PFSK-1 (cell line): Measurements from ENCODE around the gene SRSF4.

Experiments
- FOXP2 ChIP-seq: optimal IDR thresholded peaks from 2 replicates; pipeline ENCODE3; 2011; ENCODE audit warnings: borderline replicate concordance, control low read depth, inconsistent platforms; ENCODE audit not compliant: insufficient read depth; ENCODE audit errors: extremely low read length, extremely low read depth
- POLR2AphosphoS5 ChIP-seq: IDR thresholded peaks from 2 replicates; pipeline ENCODE4 v1.6.1; 2012; ENCODE audit warnings: low read depth, mild to moderate bottlenecking, control low read depth, low read length, moderate library complexity
- REST ChIP-seq, 2 experiments: IDR thresholded peaks; 2 replicates each; pipeline versions ENCODE4 v1.6.1 to v1.8.0; 2011 to 2012; ENCODE audit warnings: low read depth in 2 of 2, low read length in 2 of 2, control low read depth in 1 of 2, inconsistent platforms in 1 of 2, mild to moderate bottlenecking in 1 of 2, moderate library complexity in 1 of 2; ENCODE audit not compliant: insufficient read depth in 1 of 2
- SIN3A ChIP-seq: IDR thresholded peaks from 2 replicates; pipeline ENCODE4 v1.6.1; 2012; ENCODE audit warnings: mild to moderate bottlenecking, low read length, moderate library complexity, borderline replicate concordance; ENCODE audit not compliant: insufficient read depth
- TAF1 ChIP-seq: IDR thresholded peaks from 2 replicates; pipeline ENCODE4 v1.6.1; 2012; ENCODE audit warnings: low read length, control low read depth, borderline replicate concordance; ENCODE audit not compliant: insufficient read depth

The SRSF4 gene

GRCh38 chr1:29129916-29130315 is 51.8 kb downstream of the SRSF4 start:
- TF ChIP-seq TAF1 (no peak), FOXP2 (no peak), SIN3A (no peak), REST (IDR thresholded peaks at IDR 0.05; ENCODE audit: insufficient read depth in 1 of 2, low read depth in 2 of 2, low read length in 2 of 2) (no peak), POLR2AphosphoS5 (no peak)

GRCh38 chr1:29128739-29129138 is 53.0 kb downstream of the SRSF4 start:
- no peak for TF ChIP-seq TAF1
- TF ChIP-seq FOXP2, result no peak
- no peak for TF ChIP-seq POLR2AphosphoS5
- TF ChIP-seq SIN3A, result no peak
- TF ChIP-seq REST (IDR thresholded peaks at IDR 0.05; ENCODE audit: insufficient read depth in 1 of 2, low read depth in 2 of 2, low read length in 2 of 2), result no peak

GRCh38 chr1:29126198-29126597 is 55.5 kb downstream of the SRSF4 start:
- no peak for TF ChIP-seq TAF1
- no peak for TF ChIP-seq SIN3A
- no peak for TF ChIP-seq POLR2AphosphoS5
- no peak for TF ChIP-seq FOXP2
- TF ChIP-seq REST (IDR thresholded peaks at IDR 0.05; ENCODE audit: insufficient read depth in 1 of 2, low read depth in 2 of 2, low read length in 2 of 2), result no peak

GRCh38 chr1:29125788-29126187 is 55.9 kb downstream of the SRSF4 start:
- no peak for TF ChIP-seq POLR2AphosphoS5
- TF ChIP-seq REST (IDR thresholded peaks at IDR 0.05; ENCODE audit: insufficient read depth in 1 of 2, low read depth in 2 of 2, low read length in 2 of 2), result no peak
- TF ChIP-seq TAF1, result no peak
- TF ChIP-seq SIN3A, result no peak
- TF ChIP-seq FOXP2, result no peak

- TF ChIP-seq FOXP2 (no peak), TAF1 (no peak), SIN3A (no peak), POLR2AphosphoS5 (no peak), REST (IDR thresholded peaks at IDR 0.05; ENCODE audit: insufficient read depth in 1 of 2, low read depth in 2 of 2, low read length in 2 of 2) (no peak)
Measured at GRCh38 chr1:29125237-29125641, 56.5 kb downstream of the SRSF4 start.
